T-cell (primary cell): ENCODE data around the gene C20orf202. TPM values are rescaled to one million over a fixed set of nuclear protein-coding genes. Genes with fewer than 3 reads are reported as not detected.
"Not testable (repeated sequence)": the region's sequence is repeated elsewhere in the genome, so short reads cannot be mapped to it uniquely, and the experiment has no call there.

ENCODE experiments used
- ATAC-seq, 4 experiments: fragments of 200-7000 bp in 3 of 4; fragments of 150-1000 bp in 1 of 4; cut with Tn5 transposase; replicated peaks in 1 of 4; 1 replicate in 3 of 4; 2 replicates in 1 of 4; pipeline ENCODE4 v1.10.0; 2021; ENCODE audit warnings: moderate library complexity in 3 of 4, mild to moderate bottlenecking in 2 of 4, moderate number of reproducible peaks in 1 of 4
- CTCF ChIA-PET, 2 donors: fragments of 300-600 bp; sonication (Branson Sonifier 250); formaldehyde crosslinking; loops; one replicate each; lab custom pipeline; 2022; ENCODE audit warnings: antibody characterized with exemption in 2 of 2; lab: Charles Lee
- POLR2A ChIA-PET, 2 donors: fragments of 300-600 bp; sonication (Branson Sonifier 250); formaldehyde crosslinking; loops; one replicate each; lab custom pipeline; 2022; ENCODE audit warnings: antibody characterized with exemption in 2 of 2; lab: Charles Lee
- DNase-seq, 35 experiments: peaks; one replicate each; pipeline versions ENCODE4 v3.0.0 to v3.0.0-alpha.2; 2013 to 2023
- H3K27ac ChIP-seq: one replicate; pipeline ENCODE4 v1.5.1; 2013; ENCODE audit warnings: low read length
- H3K27me3 ChIP-seq, 2 experiments: replicated peaks in 1 of 2; 1 replicate in 1 of 2; 2 replicates in 1 of 2; pipeline versions ENCODE4 v1.6.1 to v1.7.0; 2013; ENCODE audit warnings: low read length in 1 of 2, mixed read lengths in 1 of 2; ENCODE audit not compliant: control insufficient read depth in 2 of 2, insufficient read depth in 2 of 2; ENCODE audit errors: extremely low read depth in 1 of 2
- H3K36me3 ChIP-seq, 2 donors: 1 replicate in 1 of 2; 2 replicates in 1 of 2; pipeline versions ENCODE4 v1.6.1 to v1.7.0; 2013; ENCODE audit warnings: low read length in 1 of 2; ENCODE audit not compliant: control insufficient read depth in 2 of 2, insufficient read depth in 1 of 2; ENCODE audit errors: extremely low read depth in 1 of 2
- H3K4me1 ChIP-seq, 2 experiments: 1 replicate in 1 of 2; 2 replicates in 1 of 2; pipeline versions ENCODE4 v1.6.1 to v1.7.0; 2013; ENCODE audit warnings: low read length in 2 of 2, mixed read lengths in 1 of 2; ENCODE audit not compliant: insufficient read depth in 2 of 2, control insufficient read depth in 1 of 2; ENCODE audit errors: extremely low read depth in 1 of 2
- H3K4me3 ChIP-seq, 2 donors: 1 replicate in 1 of 2; 2 replicates in 1 of 2; pipeline versions ENCODE4 v1.5.1 to v1.7.0; 2013; ENCODE audit warnings: mild to moderate bottlenecking in 2 of 2, low read length in 1 of 2, moderate library complexity in 1 of 2; ENCODE audit not compliant: control insufficient read depth in 1 of 2; ENCODE audit errors: extremely low read depth in 1 of 2
- H3K9me3 ChIP-seq: 2 replicates; pipeline ENCODE4 v1.7.0; 2013
- H3K27ac Mint-ChIP-seq, 2 donors: one replicate each; pipeline ENCODE4 v1.8.0; 2020 to 2021; ENCODE audit warnings: mild to moderate bottlenecking in 2 of 2, mixed read lengths in 2 of 2
- H3K27me3 Mint-ChIP-seq, 2 donors: one replicate each; pipeline ENCODE4 v1.8.0; 2021 to 2022; ENCODE audit warnings: mixed read lengths in 2 of 2
- H3K36me3 Mint-ChIP-seq: one replicate; pipeline ENCODE4 v1.8.0; 2021; ENCODE audit warnings: mixed read lengths
- H3K4me1 Mint-ChIP-seq, 3 donors: one replicate each; pipeline ENCODE4 v1.8.0; 2020 to 2022; ENCODE audit warnings: mixed read lengths in 3 of 3, mild to moderate bottlenecking in 1 of 3
- H3K4me3 Mint-ChIP-seq, 3 donors: one replicate each; pipeline ENCODE4 v1.8.0; 2020 to 2022; ENCODE audit warnings: mild to moderate bottlenecking in 3 of 3, mixed read lengths in 3 of 3, moderate library complexity in 3 of 3
- H3K9me3 Mint-ChIP-seq, 3 donors: one replicate each; pipeline ENCODE4 v1.8.0; 2020 to 2022; ENCODE audit warnings: mixed read lengths in 3 of 3
- WGBS: methylation state at CpG from one replicate; pipeline ENCODE4 v1.1.5; 2013; ENCODE audit warnings: missing lambda C conversion rate; ENCODE audit not compliant: insufficient coverage; 5-methylcytosine and 5-hydroxymethylcytosine counted together
- total RNA-seq, 35 experiments: library from RNA in 6 of 35; stranded (reverse) in 6 of 35; fragments of 120-200 nt in 1 of 35; gene quantifications; one replicate each; pipeline versions ENCODE4 v1.2.1 to v1.2.4 and lab custom pipeline; 2013 to 2026

The C20orf202 gene
- total RNA-seq, 5 donors from 2014 or later (not counting 1 experiment from before 2014, with no cell fraction given) = 0.23 to 0.41 (median 0.30) TPM; not detected in 1

DNA sequence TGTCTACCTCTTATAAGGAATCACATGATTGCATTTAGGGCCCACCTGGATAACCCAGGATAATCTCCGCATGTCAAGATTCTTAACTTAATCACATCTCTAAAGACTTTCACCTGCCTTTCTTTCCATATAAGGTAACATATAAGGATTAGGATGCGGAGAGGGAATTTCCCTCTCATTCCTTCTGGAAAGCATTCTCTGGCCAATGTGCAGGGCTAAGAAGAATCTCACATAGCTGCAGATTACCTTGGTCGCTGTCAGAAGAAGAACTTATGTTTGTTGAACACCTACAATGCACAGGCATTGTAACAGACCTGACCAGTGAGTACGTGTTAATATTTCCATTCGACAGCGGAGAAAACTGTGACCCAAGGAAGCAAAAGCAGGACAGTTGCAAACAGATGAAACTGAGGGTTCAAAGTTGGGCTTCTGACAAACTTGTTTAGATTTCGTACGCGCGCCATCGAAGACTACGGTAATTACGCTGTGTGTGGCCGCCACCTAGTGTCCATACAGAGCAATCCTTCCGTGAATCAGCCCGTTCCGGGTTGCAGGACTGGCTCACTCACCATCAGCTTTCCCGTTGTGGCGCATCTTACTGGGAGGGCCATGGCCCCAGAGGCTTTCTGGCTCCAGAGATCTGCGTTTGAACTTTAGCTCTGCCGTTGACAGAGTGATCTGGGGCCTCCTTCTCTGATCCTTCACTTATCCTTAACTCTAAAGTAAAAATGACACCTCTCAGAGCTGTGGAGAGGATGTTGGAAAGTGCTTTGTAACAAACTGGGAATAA lies 9.5 kb downstream of the C20orf202 start:
- H3K4me3 ChIP-seq = no peak overlapping the region
- peak; percentile 76 to 82 (median 80) for ATAC-seq
- WGBS = 8% methylated on average over 17 of the region's 21 CpGs
- peaks cover 0 to 9% of the 10 kb centered on the region in 2 experiments for H3K27me3 ChIP-seq
- no peak overlapping the region for H3K27ac ChIP-seq
- peaks cover 10 to 11% of the 10 kb centered on the region in 2 donors for H3K27me3 Mint-ChIP-seq
- ChIA-PET POLR2A (no interaction called here), CTCF (interaction anchor here (0.6 to 0.9 kb wide), 4 partner anchors 21 to 256 kb away, joined by 3 to 4 read pairs (median 3); no protein-coding TSS in a partner anchor)
- H3K36me3 Mint-ChIP-seq = no peaks in the 10 kb centered on the region
- no peak overlapping the region for H3K27ac Mint-ChIP-seq
- DNase-seq = peak; percentile 31 to 82 (median 59)
- H3K4me1 ChIP-seq = peaks cover 6 to 24% of the 10 kb centered on the region in 2 experiments
- H3K9me3 Mint-ChIP-seq = no peaks in the 10 kb centered on the region
- no peaks in the 10 kb centered on the region for H3K36me3 ChIP-seq
- H3K4me1 Mint-ChIP-seq = peaks cover 38 to 46% (median 42%) of the 10 kb centered on the region in 3 donors
- no peak overlapping the region for H3K4me3 Mint-ChIP-seq
- no peaks in the 10 kb centered on the region for H3K9me3 ChIP-seq

DNA sequence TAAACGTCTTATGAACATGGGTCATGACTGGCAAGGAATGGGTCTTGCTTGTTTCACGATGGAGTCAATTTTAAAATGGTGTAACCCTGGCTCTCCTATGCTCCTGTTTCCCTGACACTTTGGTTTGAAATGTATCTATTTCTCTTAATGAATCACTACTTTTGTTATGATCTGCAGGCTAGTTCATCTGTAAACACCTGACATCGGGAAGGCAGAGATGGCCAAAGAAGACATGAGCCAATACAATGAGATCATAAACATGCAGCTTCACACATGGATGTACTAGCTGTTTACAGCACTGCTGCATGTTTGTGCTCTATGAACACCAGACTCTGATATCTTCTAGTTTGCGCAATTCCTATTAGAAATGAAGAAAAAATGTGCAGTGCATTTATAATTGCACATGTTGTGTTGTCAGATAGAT lies 11.6 kb downstream of the C20orf202 start:
- Histone ChIP-seq H3K27ac (no peak overlapping the region), H3K4me1 (peaks cover 6 to 24% of the 10 kb centered on the region in 2 experiments), H3K36me3 (no peaks in the 10 kb centered on the region), H3K4me3 (no peak overlapping the region), H3K9me3 (no peaks in the 10 kb centered on the region), H3K27me3 (peaks cover 0 to 8% of the 10 kb centered on the region in 2 experiments)
- DNase-seq (no peak), ATAC-seq (no peak)
- Mint-ChIP-seq H3K4me1 (peaks cover 38 to 50% (median 48%) of the 10 kb centered on the region in 3 donors), H3K9me3 (no peaks in the 10 kb centered on the region), H3K27me3 (peaks cover 5 to 17% of the 10 kb centered on the region in 2 donors), H3K36me3 (no peaks in the 10 kb centered on the region), H3K4me3 (peak overlapping the region in 1 of 3 donors; percentile 66), H3K27ac (peak overlapping the region; percentile 95 to 97)
- POLR2A ChIA-PET = no interaction called here
- CTCF ChIA-PET = no interaction called here
- WGBS = 96% methylated on average over 3 of the region's 4 CpGs

DNA sequence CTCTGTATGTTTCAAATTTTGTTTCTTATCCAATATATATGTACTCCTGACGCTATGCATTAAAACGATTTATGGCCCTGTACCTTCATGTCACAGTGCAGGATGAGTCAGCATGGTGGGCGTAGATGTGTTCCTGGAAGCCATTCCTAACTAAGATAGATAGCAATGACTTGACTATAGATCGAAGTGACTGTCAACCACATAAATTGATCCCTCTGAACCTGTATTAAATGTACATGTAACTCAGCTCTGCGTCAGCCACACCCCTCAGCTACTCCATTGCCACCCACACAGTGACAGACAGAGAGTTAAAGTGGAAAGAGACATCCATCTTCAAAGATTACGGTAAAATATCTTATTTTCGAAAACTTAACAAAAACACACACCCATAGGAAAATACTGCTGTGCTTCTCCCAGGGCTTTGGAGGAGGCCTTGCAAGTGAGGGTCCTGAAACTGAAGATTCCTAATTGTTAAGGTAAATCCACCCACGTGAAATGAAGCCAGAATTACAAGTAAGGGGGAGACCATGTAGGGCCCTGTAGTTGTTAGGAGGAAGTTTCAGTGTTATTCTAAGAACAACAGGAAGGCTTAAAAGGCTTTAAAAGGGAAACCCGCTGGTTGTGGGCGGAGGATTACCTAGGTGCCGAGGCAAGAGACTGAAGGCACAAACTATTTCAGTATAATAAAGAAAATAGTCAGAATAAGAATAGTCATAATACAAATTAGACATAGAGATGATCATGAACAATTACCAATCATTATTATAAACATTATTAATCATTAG lies 12.3 kb downstream of the C20orf202 start:
- DNase-seq (peak in 12 of 35 experiments; percentile 8 to 45 (median 27)), ATAC-seq (peak; percentile 73 to 87 (median 82))
- peaks cover 5 to 14% of the 10 kb centered on the region in 2 donors for H3K27me3 Mint-ChIP-seq
- peaks cover 6 to 24% of the 10 kb centered on the region in 2 experiments for H3K4me1 ChIP-seq
- no peaks in the 10 kb centered on the region for H3K9me3 Mint-ChIP-seq
- peaks cover 0 to 6% of the 10 kb centered on the region in 2 experiments for H3K27me3 ChIP-seq
- no peaks in the 10 kb centered on the region for H3K9me3 ChIP-seq
- ChIA-PET POLR2A (no interaction called here), CTCF (no interaction called here)
- H3K4me1 Mint-ChIP-seq = peaks cover 38 to 50% (median 49%) of the 10 kb centered on the region in 3 donors
- peak overlapping the region; percentile 54 for H3K27ac ChIP-seq
- 39% methylated on average over 2 of the region's 11 CpGs for WGBS
- no peaks in the 10 kb centered on the region for H3K36me3 Mint-ChIP-seq
- peak overlapping the region; percentile 95 to 97 for H3K27ac Mint-ChIP-seq
- H3K36me3 ChIP-seq = no peaks in the 10 kb centered on the region
- H3K4me3 Mint-ChIP-seq = peak overlapping the region; percentile 44 to 66 (median 48)
- H3K4me3 ChIP-seq = no peak overlapping the region

DNA sequence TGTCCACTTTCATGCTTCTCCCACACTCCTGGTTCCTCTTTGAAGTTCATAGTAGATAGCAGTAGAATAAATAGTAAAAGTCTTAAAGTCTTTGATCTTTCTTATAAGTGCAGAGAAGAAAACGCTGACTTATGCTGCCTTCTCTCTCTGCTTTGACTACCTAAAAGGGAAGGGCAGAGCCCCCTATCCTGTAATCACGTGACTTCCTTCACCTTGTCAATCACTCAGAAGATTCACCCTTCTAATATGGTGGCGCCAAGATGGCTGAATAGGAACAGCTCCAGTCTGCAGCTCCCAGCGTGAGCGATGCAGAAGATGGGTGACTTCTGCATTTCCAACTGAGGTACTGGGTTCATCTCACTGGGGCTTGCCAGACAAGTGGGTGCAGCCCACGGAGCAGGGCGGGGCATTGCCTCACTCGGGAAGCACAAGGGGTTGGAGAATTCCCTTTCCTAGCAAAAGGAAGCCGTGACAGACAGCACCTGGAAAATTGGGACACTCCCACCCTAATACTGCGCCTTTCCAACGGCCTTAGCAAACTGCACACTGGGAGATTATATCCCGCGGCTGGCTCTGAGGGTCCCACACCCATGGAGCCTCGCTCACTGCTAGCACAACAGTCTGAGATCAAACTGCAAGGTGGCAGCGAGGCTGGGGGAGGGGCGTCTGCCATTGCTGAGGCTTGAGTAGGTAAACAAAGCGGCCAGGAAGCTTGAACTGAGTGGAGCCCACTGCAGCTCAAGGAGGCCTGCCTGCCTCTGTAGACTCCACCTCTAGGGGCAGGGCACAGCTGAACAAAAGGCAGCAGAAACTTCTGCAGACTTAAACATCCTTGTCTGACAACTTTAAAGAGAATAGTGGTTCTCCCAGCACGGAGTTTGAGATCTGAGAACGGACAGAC lies 13.5 kb downstream of the C20orf202 start:
- CTCF ChIA-PET = interaction anchor here in 1 of 2 donors (0.6 kb wide), 1 partner anchor 293 kb away, joined by 3 read pairs; no protein-coding TSS in a partner anchor
- H3K27me3 ChIP-seq, H3K27ac ChIP-seq, H3K9me3 ChIP-seq, H3K9me3 Mint-ChIP-seq, H3K4me3 ChIP-seq, H3K36me3 ChIP-seq, H3K36me3 Mint-ChIP-seq, POLR2A ChIA-PET, ATAC-seq: not testable (repeated sequence)
- DNase-seq = peak in 14 of 35 experiments; percentile 12 to 59 (median 29)
- peak overlapping the region in 1 of 3 donors; percentile 66 for H3K4me3 Mint-ChIP-seq
- H3K27me3 Mint-ChIP-seq = peaks cover 5 to 13% of the 10 kb centered on the region in 2 donors
- H3K27ac Mint-ChIP-seq = peak overlapping the region; percentile 74 to 85
- H3K4me1 ChIP-seq = peaks cover 6 to 24% of the 10 kb centered on the region in 2 experiments
- 80% methylated on average over 11 of the region's 19 CpGs for WGBS
- peaks cover 38 to 50% (median 50%) of the 10 kb centered on the region in 3 donors for H3K4me1 Mint-ChIP-seq

DNA sequence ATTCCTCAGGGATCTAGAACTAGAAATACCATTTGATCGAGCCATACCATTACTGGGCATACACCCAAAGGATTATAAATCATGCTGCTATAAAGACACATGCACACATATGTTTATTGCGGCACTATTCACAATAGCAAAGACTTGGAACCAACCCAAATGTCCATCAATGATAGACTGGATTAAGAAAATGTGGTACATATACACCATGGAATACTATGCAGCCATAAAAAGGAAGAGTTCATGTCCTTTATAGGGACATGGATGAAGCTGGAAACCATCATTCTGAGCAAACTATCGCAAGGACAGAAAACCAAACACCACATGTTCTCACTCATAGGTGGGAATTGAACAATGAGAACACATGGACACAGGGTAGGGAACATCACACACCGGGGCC lies 19.5 kb downstream of the C20orf202 start:
- H3K36me3 ChIP-seq, H3K27ac ChIP-seq, H3K27ac Mint-ChIP-seq, H3K9me3 ChIP-seq, H3K4me3 ChIP-seq, DNase-seq, ATAC-seq, CTCF ChIA-PET, H3K9me3 Mint-ChIP-seq, H3K4me3 Mint-ChIP-seq, H3K36me3 Mint-ChIP-seq, POLR2A ChIA-PET: not testable (repeated sequence)
- peaks cover 11 to 29% (median 13%) of the 10 kb centered on the region in 3 donors for H3K4me1 Mint-ChIP-seq
- H3K27me3 Mint-ChIP-seq = peaks cover 0 to 10% of the 10 kb centered on the region in 2 donors
- no CpG with 5 or more reads among the region's 4 CpGs for WGBS
- peaks cover 4 to 16% of the 10 kb centered on the region in 2 experiments for H3K4me1 ChIP-seq
- H3K27me3 ChIP-seq = peaks cover 4 to 13% of the 10 kb centered on the region in 2 experiments
